Astrocyte (in vitro differentiated cells and primary cell): Measurements from ENCODE around the gene PITPNM2. TPM values are rescaled to one million over a fixed set of nuclear protein-coding genes. Genes with fewer than 3 reads are reported as not detected.

Experiments used
- DNase-seq: peaks from one replicate; pipeline ENCODE4 v3.0.0-alpha.2; 2010; ENCODE audit warnings: low read depth
- FAIRE-seq: peaks from 2 replicates; lab custom pipeline; 2011; peaks lifted over from hg19 to GRCh38; lab: Jason Lieb, UNC
- H2AFZ ChIP-seq: 2 replicates; pipeline ENCODE4 v1.6.0; 2012; ENCODE audit warnings: low read depth, low read length, inconsistent platforms
- H3K27ac ChIP-seq: 2 replicates; pipeline ENCODE4 v1.5.1; 2011; ENCODE audit warnings: low read depth, low read length, inconsistent platforms
- H3K27me3 ChIP-seq: 2 replicates; pipeline ENCODE4 v1.6.0; 2011; ENCODE audit warnings: low read length, inconsistent platforms; ENCODE audit not compliant: insufficient read depth
- H3K36me3 ChIP-seq: 2 replicates; pipeline ENCODE4 v1.5.1; 2011; ENCODE audit warnings: low read length, inconsistent platforms; ENCODE audit not compliant: insufficient read depth
- H3K4me1 ChIP-seq: 2 replicates; pipeline ENCODE4 v1.5.1; 2011; ENCODE audit warnings: low read length, inconsistent platforms; ENCODE audit not compliant: insufficient read depth
- H3K4me2 ChIP-seq: 2 replicates; pipeline ENCODE4 v1.6.0; 2012; ENCODE audit warnings: low read length, inconsistent platforms
- H3K4me3 ChIP-seq: 2 replicates; pipeline ENCODE4 v1.5.1; 2011; ENCODE audit warnings: low read depth, mild to moderate bottlenecking, low read length, inconsistent platforms; ENCODE audit not compliant: insufficient read depth
- H3K79me2 ChIP-seq: 2 replicates; pipeline ENCODE4 v1.6.0; 2012; ENCODE audit warnings: mild to moderate bottlenecking, low read length, inconsistent platforms; ENCODE audit not compliant: insufficient read depth
- H3K9ac ChIP-seq: 2 replicates; pipeline ENCODE4 v1.6.0; 2012; ENCODE audit warnings: mild to moderate bottlenecking, low read length, inconsistent platforms
- H3K9me3 ChIP-seq: 2 replicates; pipeline ENCODE4 v1.5.1; 2012; ENCODE audit warnings: low read depth, mild to moderate bottlenecking, low read length, inconsistent platforms; ENCODE audit not compliant: insufficient read depth
- H4K20me1 ChIP-seq: 2 replicates; pipeline ENCODE4 v1.6.0; 2012; ENCODE audit warnings: low read length, inconsistent platforms; ENCODE audit not compliant: insufficient read depth
- H3K27ac Mint-ChIP-seq: one replicate; pipeline ENCODE4 v1.8.0; 2021; ENCODE audit warnings: mild to moderate bottlenecking, mixed read lengths; ENCODE audit not compliant: unreplicated experiment
- H3K27me3 Mint-ChIP-seq: one replicate; pipeline ENCODE4 v1.8.0; 2021; ENCODE audit warnings: low read depth, mixed read lengths; ENCODE audit not compliant: unreplicated experiment
- H3K36me3 Mint-ChIP-seq: one replicate; pipeline ENCODE4 v1.8.0; 2021; ENCODE audit warnings: low read depth, mixed read lengths; ENCODE audit not compliant: unreplicated experiment
- H3K4me1 Mint-ChIP-seq: one replicate; pipeline ENCODE4 v1.8.0; 2021; ENCODE audit warnings: low read depth, mixed read lengths; ENCODE audit not compliant: unreplicated experiment
- H3K4me3 Mint-ChIP-seq: one replicate; pipeline ENCODE4 v1.8.0; 2021; ENCODE audit warnings: mild to moderate bottlenecking, moderate library complexity, mixed read lengths; ENCODE audit not compliant: unreplicated experiment
- H3K9me3 Mint-ChIP-seq: one replicate; pipeline ENCODE4 v1.8.0; 2021; ENCODE audit warnings: mild to moderate bottlenecking, mixed read lengths; ENCODE audit not compliant: unreplicated experiment
- CTCF ChIP-seq: IDR thresholded peaks from 2 replicates; pipeline ENCODE4 v1.5.1; 2011; ENCODE audit warnings: low read depth, mild to moderate bottlenecking, inconsistent platforms, low read length, moderate library complexity; ENCODE audit not compliant: insufficient read depth
- EZH2 ChIP-seq: IDR thresholded peaks from 2 replicates; pipeline ENCODE4 v1.6.1; 2012; ENCODE audit warnings: mild to moderate bottlenecking, low read length, inconsistent platforms; ENCODE audit not compliant: insufficient read depth
- total RNA-seq: library from RNA; stranded (reverse); gene quantifications from 2 replicates; pipeline ENCODE4 v1.2.1, GENCODE V29; 2021

The PITPNM2 gene
- total RNA-seq, 1 donor from 2014 or later = 13.2 TPM

DNA sequence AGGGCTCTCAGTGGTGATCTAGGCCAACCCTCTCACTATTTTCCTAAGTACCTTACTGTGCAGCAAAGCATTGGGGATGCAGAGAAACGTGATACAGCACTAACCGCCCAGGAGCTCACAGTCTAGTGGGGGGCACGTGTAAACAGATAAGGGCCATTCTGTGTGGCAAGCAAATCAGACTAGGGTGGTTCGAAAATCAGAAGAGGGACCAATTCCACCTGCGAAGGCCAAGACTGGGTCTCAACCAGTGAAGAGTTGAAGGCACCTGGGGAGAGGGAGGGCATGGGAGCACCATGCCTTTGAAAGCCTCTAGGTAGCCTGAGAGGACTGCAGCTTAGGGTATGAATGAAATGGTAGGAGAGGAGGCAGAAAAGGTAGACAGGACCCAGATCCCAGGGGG is 2.2 kb downstream of the PITPNM2 start:
- no peaks in the 10 kb centered on the region for H3K36me3 ChIP-seq
- H3K4me1 ChIP-seq = peaks cover 20% of the 10 kb centered on the region
- H3K27me3 ChIP-seq = no peaks in the 10 kb centered on the region
- no peak overlapping the region for H3K27ac ChIP-seq
- H4K20me1 ChIP-seq = peaks cover 18% of the 10 kb centered on the region
- peaks cover 17% of the 10 kb centered on the region for H3K79me2 ChIP-seq
- Mint-ChIP-seq H3K4me3 (peak overlapping the region; percentile 89), H3K27ac (peak overlapping the region; percentile 58), H3K9me3 (no peaks in the 10 kb centered on the region), H3K36me3 (peaks cover 11% of the 10 kb centered on the region), H3K27me3 (peaks cover 2% of the 10 kb centered on the region), H3K4me1 (peaks cover 14% of the 10 kb centered on the region)
- no peak overlapping the region for H3K9ac ChIP-seq
- no peak for DNase-seq
- no peak overlapping the region for H2AFZ ChIP-seq
- H3K4me3 ChIP-seq = no peak overlapping the region
- no peaks in the 10 kb centered on the region for H3K9me3 ChIP-seq
- H3K4me2 ChIP-seq = no peak overlapping the region
- TF ChIP-seq EZH2 (no peak), CTCF (no peak)
- no peak for FAIRE-seq

DNA sequence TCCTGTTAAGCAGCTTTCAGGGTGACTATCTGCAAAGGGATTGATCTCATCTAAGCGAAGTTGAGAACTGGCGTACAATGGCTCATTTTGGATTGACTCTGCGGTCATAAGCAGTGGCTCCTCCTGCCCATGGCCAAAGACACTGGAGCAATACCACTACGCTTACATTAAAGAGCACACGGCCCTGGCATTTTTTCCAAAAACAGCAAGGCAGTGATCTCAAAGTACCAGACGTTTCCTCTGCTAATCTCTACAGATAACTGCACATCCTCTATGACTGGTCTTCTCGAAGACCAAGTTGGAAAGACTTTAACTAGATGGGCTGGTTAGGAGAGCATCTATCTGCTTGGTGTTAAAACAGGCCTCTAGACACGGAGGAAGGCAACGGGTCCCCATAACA is 2.7 kb downstream of the PITPNM2 start:
- no peak for TF ChIP-seq CTCF
- no peak for FAIRE-seq
- H3K27me3 ChIP-seq = no peaks in the 10 kb centered on the region
- peaks cover 15% of the 10 kb centered on the region for H3K4me1 Mint-ChIP-seq
- peaks cover 17% of the 10 kb centered on the region for H3K79me2 ChIP-seq
- no peak overlapping the region for H3K9ac ChIP-seq
- H2AFZ ChIP-seq = no peak overlapping the region
- no peaks in the 10 kb centered on the region for H3K9me3 ChIP-seq
- no peak overlapping the region for H3K4me3 ChIP-seq
- H3K4me3 Mint-ChIP-seq = peak overlapping the region; percentile 89
- no peak for DNase-seq
- no peak overlapping the region for H3K27ac ChIP-seq
- H3K4me2 ChIP-seq = no peak overlapping the region
- H3K9me3 Mint-ChIP-seq = no peaks in the 10 kb centered on the region
- H3K27ac Mint-ChIP-seq = no peak overlapping the region
- H4K20me1 ChIP-seq = peaks cover 19% of the 10 kb centered on the region
- no peaks in the 10 kb centered on the region for H3K36me3 ChIP-seq
- H3K4me1 ChIP-seq = peaks cover 21% of the 10 kb centered on the region
- peaks cover 11% of the 10 kb centered on the region for H3K36me3 Mint-ChIP-seq
- H3K27me3 Mint-ChIP-seq = peaks cover 2% of the 10 kb centered on the region

DNA sequence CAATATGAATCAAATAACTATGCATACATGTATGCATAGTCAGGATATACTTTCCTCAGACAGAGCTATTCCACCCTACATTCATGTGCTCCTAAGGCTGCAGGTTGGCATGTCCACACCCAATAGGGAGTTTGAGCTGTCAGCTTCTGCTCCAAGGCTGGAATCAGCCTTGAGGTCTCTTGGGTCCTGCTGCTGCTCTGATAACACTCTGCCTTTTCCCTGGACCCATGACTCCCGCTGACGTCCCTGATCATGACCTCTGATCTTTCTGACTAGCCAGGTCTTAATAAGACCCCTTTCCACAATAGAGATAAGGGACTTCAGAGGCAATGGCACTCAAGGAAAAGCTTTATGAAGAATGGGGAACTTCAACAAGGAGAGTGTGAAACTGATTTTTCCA is 5.7 kb downstream of the PITPNM2 start:
- FAIRE-seq (no peak), DNase-seq (no peak)
- Histone ChIP-seq H3K4me2 (no peak overlapping the region), H3K27ac (no peak overlapping the region), H2AFZ (no peak overlapping the region), H3K4me1 (peaks cover 42% of the 10 kb centered on the region), H4K20me1 (peaks cover 28% of the 10 kb centered on the region), H3K36me3 (no peaks in the 10 kb centered on the region), H3K79me2 (peaks cover 26% of the 10 kb centered on the region), H3K9ac (no peak overlapping the region), H3K4me3 (no peak overlapping the region), H3K27me3 (no peaks in the 10 kb centered on the region), H3K9me3 (no peaks in the 10 kb centered on the region)
- no peak overlapping the region for H3K27ac Mint-ChIP-seq
- no peaks in the 10 kb centered on the region for H3K9me3 Mint-ChIP-seq
- H3K4me3 Mint-ChIP-seq = no peak overlapping the region
- no peak for TF ChIP-seq CTCF
- TF ChIP-seq EZH2 = no peak
- peaks cover 43% of the 10 kb centered on the region for H3K4me1 Mint-ChIP-seq
- H3K27me3 Mint-ChIP-seq = peaks cover 2% of the 10 kb centered on the region
- peaks cover 11% of the 10 kb centered on the region for H3K36me3 Mint-ChIP-seq
